GM21576 (cell line): ENCODE data around the gene RAB6B.

Experiments used
- ATAC-seq: cut with Tn5 transposase; IDR thresholded peaks from one replicate; pipeline ENCODE4 v1.9.1; 2021; ENCODE audit warnings: mild to moderate bottlenecking, moderate library complexity; ENCODE audit not compliant: unreplicated experiment

The RAB6B gene

DNA sequence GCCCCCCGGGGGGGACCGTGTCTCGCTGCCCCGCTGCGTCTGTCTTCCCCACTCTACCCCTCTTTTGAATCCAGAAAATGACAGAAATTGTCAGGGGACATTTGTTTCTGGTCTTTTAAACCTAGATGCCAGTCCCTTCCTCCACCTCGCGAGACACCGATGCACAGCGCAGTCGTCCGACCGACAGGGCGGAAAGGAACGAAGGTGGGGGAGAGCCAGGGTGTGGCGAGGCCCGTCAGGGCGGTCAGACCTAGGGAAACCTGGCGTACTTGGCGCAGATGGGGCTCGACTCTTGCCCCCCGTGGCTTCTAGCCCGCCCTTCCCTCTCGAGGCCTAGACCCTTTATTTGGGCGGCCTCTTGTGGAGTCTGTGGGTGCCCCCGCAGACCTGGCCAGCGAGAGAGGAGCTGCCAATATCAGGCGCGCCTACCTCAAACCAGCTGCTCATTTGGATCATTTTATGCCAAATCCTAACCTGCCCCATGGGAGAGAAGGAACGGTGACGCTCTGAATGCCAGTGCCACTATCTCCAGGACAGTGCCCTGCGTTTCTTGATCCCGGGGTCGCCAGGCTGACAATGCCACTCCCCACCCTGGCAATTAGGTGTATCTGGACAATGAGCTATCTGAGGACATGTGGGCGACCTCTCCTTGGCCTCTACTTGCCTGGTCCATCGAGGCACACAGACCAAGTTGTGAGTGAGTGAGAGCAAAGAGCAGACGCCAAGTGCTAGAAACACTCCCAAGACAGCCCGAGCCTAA, 500 bp upstream of the RAB6B start:
- no peak for ATAC-seq

DNA sequence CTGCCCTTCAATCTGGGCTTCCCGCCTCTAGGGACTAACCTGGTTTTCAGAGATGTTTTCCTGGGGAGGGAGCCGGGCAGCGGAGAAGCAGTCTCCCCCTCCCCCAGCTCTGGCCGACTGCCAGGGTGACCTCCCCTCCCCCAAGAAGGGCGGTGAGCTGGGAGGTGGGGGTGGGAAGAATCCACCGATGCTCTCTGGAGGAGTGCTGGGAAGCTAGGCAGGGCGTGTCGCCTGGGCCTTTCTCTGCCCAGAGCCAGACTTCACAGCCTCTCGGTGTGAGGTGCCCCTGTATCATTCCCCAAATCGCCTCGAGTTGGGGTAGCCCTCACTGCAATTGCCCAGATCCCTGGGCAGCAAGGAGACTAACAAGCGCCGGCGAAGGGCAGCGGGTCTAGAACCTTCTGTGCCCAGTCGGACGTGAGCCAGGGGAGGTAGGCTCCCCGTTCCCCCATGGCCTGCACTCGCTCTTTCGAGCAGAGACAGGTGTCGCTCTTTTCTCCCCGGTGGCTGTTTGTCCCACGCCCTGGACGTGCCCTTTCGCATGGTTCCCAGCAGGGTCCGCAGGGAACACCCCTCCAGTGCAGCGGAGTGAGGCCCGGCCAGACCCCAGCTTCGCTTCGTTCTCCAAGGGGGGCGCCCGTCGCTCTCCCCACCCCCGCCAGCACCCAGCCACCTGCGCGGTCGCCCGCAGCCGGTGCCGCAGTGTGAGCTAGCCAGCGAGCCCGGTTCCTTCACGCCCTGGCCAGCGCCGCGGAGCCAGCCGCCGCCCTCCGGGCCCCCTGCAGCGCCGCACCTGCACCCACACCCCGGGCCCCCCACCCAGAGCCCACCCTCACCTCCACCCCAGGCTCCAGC, 1.1 kb downstream of the RAB6B start:
- ATAC-seq, result no peak

DNA sequence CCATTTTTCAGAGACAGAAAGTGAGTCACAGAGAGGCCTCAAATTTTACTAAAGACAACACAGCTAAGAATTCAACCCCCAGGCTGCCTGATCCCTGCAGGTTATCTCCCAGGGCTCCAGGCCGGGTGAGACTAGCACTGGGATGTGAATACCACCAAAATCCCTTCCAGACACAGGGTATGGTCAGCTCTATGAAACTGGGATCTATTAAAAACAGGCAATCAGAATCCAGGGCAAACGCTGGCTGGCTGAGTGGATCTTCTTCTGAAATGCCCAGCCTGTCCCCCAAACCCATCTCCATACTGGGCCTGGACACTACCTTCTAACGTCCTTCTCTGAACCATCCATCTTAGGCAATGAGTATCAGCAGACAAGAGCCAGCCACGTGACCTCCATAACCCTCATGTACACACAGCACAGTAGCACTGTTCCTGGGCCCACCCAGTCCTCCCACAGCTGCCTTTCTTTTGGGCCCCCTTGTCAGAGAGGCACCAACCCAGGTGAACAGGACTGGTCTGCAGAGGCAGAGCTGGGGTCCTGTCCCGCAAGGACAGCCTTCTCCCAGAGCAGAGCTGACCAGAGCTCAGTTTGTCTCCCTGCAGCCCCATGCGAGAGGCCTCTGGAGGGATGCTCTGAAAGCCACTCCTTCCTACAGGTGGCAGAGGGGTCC, 1.9 kb downstream of the RAB6B start:
- no peak for ATAC-seq

DNA sequence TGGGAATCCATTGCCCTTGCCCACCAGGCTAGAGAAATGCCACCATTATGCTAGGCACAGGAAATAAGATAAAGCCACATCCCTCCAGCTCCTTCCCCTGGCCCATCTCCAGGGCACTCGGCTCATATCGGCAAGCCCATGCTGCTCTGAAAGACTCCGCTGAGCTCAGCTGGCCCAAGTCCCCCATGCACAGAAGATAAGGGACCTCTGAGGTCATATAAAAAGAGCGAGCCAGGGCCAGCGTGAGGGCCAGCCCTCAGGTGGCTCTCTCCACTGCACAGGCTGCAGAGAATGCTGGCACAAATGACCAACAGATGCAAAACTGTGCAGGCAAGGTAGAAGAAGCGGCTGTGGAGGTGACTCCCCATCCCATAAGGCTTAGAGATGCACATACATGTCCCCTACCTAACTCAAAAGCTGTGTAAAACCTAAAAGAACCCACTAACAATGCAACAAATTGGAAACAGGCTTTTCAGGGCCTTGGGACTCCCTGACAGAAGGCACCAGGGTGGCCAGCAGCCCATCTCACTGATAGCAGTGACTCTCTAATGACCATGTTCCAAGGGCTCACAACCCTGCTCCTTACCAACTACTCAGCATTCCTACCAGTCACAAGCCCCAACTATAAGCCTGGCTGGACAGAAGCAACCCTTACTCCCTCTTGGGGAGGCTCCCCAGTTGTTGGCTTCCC, 3.0 kb downstream of the RAB6B start:
- ATAC-seq, result no peak

DNA sequence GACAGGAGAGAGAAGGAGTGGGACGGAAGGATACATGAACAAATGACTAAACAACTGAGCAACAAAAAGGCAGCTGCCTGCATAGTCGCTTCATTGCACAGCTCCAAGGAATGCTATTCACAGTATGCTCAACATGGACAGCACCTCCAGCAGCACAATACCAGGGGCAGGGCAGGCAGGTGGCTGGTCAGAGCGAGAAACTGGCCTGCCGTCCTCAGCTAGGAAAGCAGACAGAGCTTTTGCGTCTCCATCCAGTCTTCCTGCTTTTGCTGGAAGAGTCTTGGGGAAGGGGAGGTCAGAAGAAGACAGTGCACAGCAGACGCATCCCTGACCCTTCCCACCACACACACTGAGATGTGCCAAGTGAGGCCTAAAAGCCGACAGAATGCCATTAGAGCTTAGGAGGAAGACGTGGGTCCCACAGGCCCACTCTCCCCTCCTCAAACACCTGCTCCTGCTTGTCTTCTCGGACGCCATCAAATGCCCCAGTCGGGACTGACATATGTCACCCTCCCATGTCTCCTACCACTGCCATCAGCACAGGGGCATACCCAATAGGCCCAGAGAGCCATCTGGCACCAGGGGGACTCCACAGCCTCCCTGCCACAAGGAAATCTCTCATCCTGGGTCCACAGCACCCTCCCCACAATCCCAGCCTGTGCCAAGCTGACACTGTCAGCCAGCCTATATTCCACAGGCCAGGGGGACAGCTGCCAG, 3.9 kb downstream of the RAB6B start:
- ATAC-seq, result no peak

DNA sequence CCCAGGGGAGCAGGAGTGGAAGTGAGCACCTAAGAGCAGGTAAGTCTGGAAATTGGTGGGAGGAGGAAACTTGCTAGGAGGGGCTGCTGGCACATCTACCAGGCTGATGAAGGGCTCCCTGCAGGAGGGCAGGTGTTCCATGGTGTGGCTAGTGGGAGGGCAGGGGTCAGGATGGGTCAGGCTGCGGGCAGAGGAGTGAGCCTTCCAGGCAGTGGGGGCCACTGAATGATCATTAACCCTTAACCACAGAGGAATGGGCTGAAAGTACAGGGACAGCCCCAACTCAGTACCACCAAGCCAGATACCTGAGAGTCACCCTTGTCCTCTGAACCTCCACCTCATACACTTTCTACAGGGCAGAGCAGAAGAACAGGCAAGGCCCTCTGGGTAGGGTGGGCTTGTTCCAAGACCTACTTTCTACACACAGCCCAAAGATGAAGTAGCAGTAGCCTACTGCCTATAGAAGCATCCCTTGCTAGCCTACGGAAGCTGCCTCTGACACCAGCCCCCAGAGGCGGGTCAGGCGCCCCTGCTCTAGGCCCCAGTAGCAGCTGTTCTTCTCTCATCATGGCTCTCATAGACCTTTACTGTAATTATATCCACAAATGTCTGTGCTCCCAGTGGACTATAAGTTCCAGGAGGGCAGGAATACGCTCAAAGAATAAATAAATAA, 4.6 kb downstream of the RAB6B start:
- no peak for ATAC-seq

DNA sequence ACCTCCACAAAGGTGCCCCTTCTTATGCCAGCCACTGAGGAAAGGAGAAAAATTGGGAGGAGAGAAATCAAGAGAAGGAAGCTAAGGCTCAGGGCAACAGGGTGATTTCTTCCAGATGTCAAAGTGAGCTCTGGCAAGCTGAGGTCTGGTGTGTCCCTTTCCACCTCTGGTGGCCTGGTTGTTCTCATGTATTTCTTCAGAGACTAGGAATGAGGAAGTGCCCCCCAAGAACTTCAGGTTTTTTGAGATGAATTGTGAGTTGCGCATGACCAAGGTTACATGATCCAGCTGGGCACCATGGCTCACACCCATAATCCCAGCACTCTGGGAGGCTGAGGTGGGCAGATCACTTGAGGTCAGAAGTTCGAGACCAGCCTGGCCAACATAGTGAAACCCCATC, 5.6 kb downstream of the RAB6B start:
- no peak for ATAC-seq

DNA sequence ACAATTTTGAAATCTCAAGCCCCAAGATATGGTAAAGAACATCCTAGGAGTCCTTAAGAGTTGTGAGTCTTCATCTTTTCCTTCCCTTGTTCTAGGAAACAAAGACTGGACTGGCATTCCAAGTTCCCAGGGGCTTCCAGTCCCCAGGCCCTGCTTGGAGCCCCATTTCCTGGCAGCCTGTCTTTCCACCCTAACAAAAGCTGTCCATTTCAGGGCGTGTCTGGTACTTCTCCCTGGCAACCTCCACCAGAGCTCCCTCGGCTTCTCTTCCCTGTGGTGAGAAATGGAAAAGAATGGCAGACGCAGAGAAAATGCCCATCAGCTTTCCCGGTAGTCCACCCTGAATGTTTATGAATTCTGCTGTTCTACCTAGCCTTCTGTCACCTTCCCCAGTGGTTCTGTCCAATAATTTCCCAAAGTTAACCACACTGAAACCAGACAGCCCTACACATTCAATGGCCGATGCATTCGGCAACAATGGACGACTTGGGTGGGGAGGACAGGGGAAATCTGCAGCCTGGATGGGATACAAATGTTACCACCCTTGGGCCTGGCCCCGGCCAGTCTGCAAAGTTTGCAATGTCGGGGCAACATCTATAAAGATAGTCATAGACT, 6.8 kb downstream of the RAB6B start:
- no peak for ATAC-seq

DNA sequence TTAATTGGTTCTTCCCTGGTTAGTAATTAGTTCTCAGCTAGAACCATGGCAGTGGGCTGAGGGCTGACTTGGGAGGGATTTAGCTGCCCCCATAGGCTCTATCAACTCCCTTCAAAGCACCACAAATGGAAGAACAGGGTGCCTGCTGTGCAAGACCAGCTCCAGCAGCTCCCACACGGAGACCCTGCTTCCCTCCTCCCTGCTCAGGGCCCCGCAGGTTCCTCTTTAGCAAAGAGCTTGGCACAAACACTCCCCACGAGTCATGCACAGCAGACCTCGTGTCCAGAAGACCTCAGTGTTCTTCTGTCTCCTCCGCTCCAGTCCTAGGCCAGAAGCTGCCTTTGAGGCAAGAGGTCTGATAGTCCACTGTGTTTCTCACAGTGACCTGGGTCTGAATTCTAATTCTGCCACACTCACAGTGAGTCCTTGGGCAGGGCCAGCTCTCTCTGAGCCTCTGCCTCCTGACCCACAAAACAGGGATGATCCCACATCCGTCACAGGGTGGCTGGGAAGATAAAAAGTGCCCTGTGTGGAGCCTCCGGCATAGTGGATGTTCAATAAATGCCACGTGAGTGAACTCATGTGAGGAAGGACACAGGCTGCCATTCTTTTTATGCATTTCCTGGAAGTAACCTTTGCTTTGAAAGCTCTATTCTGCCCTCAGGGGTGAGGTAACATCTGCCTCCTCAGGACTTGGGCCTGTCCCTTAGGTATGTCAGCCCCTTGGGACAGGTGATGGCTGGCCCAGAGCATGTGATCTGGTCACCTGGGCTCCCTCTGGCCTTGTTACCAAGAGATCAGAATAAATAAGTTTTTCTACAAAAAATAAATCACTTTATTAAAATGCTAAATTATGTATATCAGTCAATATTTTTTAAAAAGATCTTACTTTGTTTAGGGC, 7.6 kb downstream of the RAB6B start:
- ATAC-seq, result no peak

DNA sequence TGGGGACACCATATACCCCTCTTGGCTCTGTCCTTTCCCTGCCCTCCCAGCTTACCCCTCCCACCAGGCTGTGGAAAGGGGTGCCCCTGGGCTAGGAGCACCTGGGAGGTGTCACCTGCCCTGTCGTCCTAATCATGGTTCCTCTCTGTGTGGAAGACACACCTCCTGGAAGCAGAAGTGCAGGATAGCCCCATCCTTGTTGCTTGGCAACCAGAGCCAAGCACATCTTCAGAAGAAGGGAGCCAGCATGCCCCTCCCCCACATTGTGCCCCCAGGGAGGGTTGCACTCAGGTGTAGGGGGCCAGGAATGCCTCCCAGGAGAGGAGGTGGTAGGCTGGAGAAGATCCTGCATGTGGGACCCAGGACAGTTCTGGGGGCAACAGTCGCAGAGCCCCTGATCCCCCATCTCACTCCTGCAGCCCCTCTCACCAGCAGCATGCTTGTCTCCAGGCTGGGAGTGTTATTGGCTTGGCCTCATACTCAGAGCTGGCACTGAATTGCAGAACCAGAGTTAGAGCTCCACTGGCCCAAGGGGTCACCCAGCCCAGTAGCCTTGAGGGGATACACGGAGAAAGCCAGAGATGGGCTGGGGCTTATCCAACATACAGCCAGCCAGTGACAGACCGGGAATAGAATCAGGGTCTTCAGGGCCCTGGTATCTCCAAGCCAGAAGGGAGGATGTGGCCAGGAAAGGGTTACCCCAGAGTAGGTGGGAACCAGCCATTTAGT, 8.4 kb downstream of the RAB6B start:
- ATAC-seq, result no peak

DNA sequence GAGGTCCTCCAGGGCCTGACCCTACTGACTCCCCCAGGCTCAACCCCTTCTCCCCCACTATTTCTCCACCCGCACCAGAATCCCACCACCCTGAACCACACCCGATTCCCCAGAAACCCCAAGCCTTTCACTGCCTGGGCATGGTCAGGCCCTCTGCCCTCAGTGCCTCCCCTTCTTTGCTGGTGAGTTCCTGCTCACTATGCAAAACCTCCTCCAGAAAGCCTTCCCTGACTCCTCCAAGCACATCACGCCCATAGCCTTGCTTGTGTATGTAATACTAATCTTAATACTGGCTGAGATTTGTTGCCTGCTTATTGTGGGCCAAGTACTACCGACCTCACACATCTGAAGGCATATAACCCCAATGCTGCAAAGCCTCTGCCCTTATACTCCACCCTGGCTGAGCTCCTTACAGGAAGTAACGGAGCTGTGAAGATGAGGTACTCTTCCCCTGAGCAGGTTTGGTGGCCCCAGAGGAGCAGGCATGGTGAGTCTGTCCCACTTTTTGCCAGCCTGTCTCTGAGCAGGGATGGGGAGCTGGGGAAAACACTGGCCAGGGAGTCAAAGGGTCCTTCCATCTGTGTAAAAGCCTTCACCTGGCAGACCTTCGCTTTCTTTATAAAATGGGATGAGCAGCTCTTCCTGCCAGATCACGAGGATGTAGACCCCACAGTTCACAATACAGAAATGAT, 9.5 kb downstream of the RAB6B start:
- ATAC-seq, result no peak

DNA sequence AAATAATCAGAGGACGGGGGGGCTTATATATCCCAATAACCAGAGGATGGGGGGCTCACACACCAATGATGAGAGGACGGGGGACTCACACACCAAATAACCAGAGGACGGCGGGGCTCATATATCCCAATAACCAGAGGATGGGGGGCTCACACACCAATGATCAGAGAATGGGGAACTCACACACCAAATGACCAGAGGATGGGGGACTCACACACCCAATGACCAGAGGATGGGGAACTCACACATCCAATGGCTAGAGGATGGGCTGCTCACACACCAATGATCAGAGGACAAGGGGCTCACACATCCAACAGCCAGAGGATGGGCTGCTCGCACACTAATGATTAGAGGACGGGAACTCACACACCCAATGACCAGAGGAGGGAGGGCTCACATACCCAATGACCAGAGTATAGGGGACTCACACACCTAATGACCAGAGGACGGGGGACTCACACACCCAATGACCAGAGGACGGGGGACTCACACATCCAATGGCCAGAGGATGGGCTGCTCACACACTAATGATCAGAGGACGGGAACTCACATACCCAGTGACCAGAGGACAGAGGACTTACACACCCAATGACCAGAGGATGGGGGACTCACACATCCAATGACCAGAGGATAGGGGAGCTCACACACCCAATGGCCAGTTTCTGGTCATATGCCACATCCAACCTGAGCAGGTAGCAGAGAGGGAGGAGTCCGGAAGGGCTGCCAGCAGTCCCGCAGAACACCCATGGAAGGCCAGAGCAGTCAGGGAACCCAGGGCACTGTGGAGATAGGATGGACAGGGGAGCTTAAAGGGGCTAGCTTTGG, 10.6 kb downstream of the RAB6B start:
- ATAC-seq, result no peak

DNA sequence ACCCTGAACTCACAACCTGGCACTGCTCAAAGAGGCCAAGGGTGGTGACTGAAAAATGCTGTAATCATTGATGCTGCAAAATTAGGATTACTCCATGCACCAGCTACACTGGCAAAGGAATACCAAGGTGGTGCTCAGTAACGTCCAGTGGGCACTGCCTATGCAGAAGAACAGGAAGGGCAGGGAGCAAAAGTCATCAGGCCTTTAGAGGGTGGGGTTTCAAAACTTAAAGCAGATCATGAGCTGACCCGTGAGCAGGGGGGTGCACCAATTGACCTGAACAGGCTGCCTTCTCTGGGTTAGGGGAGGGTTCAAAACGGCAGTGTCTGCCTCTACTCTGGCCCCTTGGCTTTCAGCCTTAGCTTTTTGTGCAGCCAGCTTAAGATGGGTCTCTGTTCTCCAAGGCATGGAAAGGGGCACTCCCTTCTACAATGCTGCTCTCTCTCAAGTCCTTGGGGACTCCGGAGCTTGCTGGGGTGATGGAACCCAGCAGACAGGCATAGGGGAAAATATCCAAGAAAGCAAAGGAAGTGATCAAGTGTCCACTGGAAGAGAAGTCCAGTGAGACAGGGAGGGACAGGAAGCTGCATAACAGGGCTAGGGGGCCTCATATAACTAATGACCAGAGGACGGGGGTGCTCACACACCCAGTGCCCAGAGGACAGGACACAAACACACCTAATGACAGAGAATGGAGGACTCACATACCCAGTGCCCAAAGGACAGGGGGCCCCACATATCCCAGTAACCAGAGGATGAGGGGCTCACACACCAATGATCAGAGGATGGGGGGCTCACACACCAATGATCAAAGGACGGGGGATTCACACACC, 11.4 kb downstream of the RAB6B start:
- no peak for ATAC-seq

DNA sequence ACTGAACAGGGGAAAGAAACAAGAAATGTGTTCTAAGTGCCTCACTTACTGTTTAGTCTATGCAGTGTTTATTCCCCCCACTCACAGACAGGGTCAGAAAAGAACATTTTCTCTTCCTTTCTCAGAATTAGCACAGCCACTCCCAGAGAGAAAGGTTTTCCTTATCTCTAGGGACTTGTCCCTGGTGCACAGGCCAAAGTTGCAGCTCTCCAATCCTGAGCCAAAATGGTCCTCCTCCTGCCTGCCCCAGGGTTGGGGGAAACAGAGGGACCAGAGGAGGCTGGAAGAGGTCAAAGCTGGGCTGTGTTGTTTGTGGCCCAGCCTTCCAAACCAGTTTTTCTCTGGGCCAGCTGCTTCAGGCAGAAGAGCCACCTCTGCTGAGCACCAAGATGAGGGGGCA, 12.0 kb downstream of the RAB6B start:
- no peak for ATAC-seq

DNA sequence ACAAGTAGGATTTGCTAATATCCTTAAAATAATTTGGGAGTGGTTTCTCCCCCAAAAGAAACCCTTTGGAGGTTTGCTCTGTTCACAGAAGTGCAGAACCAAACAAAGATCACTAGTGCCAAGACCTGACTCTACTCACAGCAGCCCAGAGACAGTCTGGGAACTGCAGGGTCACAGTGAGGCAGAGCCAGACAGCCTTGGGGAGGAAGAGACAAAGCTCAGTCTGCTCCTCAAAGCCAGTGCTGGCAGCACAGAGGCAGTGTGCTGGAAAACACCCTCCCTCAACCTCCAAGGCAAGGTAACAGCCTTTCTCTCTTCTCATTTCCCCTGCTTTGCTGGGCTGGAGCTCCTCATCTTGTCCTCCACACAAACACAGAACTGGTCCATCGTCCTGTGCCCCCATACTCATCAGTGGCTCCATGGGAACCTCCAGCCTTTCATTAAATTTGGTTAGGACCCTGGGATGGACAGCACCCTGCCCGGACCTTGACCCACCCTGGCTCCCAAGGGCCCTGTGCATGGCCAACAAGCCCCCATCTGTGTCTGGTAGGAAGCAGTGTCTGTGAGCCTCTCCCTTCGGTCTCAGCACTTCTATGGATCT, 12.6 kb downstream of the RAB6B start:
- ATAC-seq, result no peak
